GM10847 (cell line): ENCODE measurements around the gene CHSY3.

Experiments used
- POLR2A ChIP-seq: IDR thresholded peaks from 2 replicates; pipeline ENCODE4 v1.6.1; 2011; ENCODE audit not compliant: insufficient read length; ENCODE audit errors: extremely low read depth

CHSY3 gene

DNA sequence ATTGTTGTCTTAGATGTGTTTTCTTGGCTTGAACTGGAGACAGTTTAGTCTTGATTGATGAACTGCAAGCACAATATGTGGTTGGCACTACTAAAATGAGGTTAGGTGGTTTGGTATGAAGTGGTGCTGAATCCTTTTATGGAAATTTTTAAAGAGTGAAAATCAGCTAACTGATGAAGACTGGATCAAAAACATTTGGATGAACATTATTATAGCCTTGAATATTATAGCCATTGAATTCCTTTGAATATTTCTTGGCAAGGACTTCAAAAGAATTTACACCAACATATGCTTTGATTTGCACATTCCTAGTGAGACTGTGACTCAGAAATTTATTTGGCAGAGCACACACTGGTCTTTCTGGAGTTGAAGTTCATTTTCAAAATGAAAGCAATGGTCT lies 318.3 kb downstream of the CHSY3 start:
- no peak for TF ChIP-seq POLR2A

DNA sequence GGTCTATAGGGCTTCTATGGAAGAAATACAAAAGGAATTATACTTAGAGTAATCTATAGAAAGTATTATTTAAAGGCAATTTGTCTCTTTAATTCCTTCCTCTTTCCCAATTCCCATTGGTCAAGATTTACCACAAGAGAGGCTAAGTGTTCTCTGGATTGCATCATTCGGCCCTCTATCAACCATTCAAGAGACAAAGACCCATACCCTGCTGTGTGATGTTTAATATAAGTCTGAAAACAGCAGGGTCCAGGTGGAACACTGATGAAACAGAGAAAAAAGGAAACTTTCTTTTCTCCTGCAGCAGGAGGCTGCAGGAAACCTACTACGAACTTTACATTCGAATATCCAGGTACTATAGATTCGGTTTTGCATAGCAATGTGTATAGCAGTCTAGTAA lies 323.4 kb downstream of the CHSY3 start:
- TF ChIP-seq POLR2A = no peak

DNA sequence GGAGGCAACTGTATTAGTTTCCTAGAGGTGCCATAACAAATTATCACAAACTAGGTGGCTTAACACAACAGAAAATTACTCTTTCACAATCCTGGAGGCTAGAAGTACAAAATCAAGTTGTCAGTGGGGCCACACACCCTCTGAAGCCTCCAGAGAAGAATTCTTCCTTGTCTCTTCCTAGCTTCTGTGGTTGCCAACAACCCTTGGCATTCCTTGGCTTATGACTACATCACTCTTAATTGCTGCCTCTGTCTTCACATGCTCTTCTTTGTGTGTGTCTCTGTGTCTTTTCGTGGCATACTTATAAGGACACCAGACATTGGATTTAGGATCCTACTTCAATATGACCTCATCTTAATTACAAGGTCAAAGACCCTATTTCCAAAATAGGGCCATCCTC lies 327.5 kb downstream of the CHSY3 start:
- TF ChIP-seq POLR2A = no peak

DNA sequence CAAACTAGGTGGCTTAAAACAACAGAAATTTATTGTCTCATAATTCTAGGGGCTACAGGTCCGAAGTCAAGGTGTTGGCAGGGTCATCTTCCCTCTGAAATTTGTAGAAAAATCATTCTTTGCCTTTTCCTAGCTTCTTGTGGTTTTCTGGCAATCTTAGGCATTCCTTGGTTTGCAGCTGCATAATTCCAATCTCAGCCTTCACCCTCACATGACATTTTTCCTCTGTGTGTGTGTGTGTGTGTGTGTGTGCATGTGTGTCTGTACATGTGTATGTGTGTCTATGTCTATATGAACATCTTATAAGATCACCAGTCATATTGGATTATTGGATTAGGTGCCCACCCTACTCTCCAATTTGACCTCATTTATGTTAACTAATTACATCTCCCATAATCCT lies 330.6 kb downstream of the CHSY3 start:
- no peak for TF ChIP-seq POLR2A
